ENCODE results near the gene TMEM59.

Gene TMEM59

GRCh38 chr1:54080598-54081049, 27.6 kb upstream of the TMEM59 start:
- Histone ChIP-seq H3K36me3 (ENCODE audit: control insufficient read depth, low read length) (no peaks in the 10 kb centered on the region), H3K27ac (ENCODE audit: low read depth, low read length) (no peak overlapping the region), H4K20me1 (ENCODE audit: control insufficient read depth, insufficient read depth, low read depth, low read length) (no peaks in the 10 kb centered on the region), H3K4me1 (ENCODE audit: control insufficient read depth, low read length) (no peaks in the 10 kb centered on the region), H3K4me3 (ENCODE audit: low read length) (no peak overlapping the region), H3K9me3 (ENCODE audit: control insufficient read depth, insufficient read depth, low read length) (no peaks in the 10 kb centered on the region), H3K79me2 (ENCODE audit: control insufficient read depth, low read length) (no peaks in the 10 kb centered on the region), H3F3A (ENCODE audit: control insufficient read depth, insufficient read depth) (no peaks in the 10 kb centered on the region), H3K9me2 (replicated peaks; ENCODE audit: control insufficient read depth, low read length) (no peaks in the 10 kb centered on the region), H3K27me3 (ENCODE audit: control insufficient read depth, low read length) (no peaks in the 10 kb centered on the region), H3K4me2 (ENCODE audit: low read length) (no peak overlapping the region)
- no peak for TF ChIP-seq EZH2phosphoT487 (IDR thresholded peaks at IDR 0.05; ENCODE audit: borderline replicate concordance, low read length)
- no peak for TF ChIP-seq CTCF (IDR thresholded peaks at IDR 0.05; ENCODE audit: low read depth, low read length, poor library complexity, severe bottlenecking)

GRCh38 chr1:54077359-54077758, 24.4 kb upstream of the TMEM59 start:
- no peak for TF ChIP-seq EZH2phosphoT487 (IDR thresholded peaks at IDR 0.05; ENCODE audit: borderline replicate concordance, low read length)
- TF ChIP-seq CTCF (IDR thresholded peaks at IDR 0.05; ENCODE audit: low read depth, low read length, poor library complexity, severe bottlenecking), result no peak
- H3F3A ChIP-seq (ENCODE audit: control insufficient read depth, insufficient read depth), result no peaks in the 10 kb centered on the region
- H3K9me3 ChIP-seq (ENCODE audit: control insufficient read depth, insufficient read depth, low read length), result no peaks in the 10 kb centered on the region
- H3K4me1 ChIP-seq (ENCODE audit: control insufficient read depth, low read length), result no peaks in the 10 kb centered on the region
- no peaks in the 10 kb centered on the region for H3K9me2 ChIP-seq (replicated peaks; ENCODE audit: control insufficient read depth, low read length)
- no peaks in the 10 kb centered on the region for H3K79me2 ChIP-seq (ENCODE audit: control insufficient read depth, low read length)
- no peak overlapping the region for H3K4me3 ChIP-seq (ENCODE audit: low read length)
- H3K4me2 ChIP-seq (ENCODE audit: low read length), result no peak overlapping the region
- no peaks in the 10 kb centered on the region for H3K27me3 ChIP-seq (ENCODE audit: control insufficient read depth, low read length)
- H3K27ac ChIP-seq (ENCODE audit: low read depth, low read length), result no peak overlapping the region
- H4K20me1 ChIP-seq (ENCODE audit: control insufficient read depth, insufficient read depth, low read depth, low read length), result no peaks in the 10 kb centered on the region
- H3K36me3 ChIP-seq (ENCODE audit: control insufficient read depth, low read length), result no peaks in the 10 kb centered on the region; the same call in 1 of the 2 replicates

GRCh38 chr1:54070171-54070837, 17.3 kb upstream of the TMEM59 start:
- TF ChIP-seq EZH2phosphoT487 (IDR thresholded peaks at IDR 0.05; ENCODE audit: borderline replicate concordance, low read length) (no peak), CTCF (IDR thresholded peaks at IDR 0.05; ENCODE audit: low read depth, low read length, poor library complexity, severe bottlenecking) (peak; percentile 94)
- no peaks in the 10 kb centered on the region for H3K79me2 ChIP-seq (ENCODE audit: control insufficient read depth, low read length)
- H3K4me1 ChIP-seq (ENCODE audit: control insufficient read depth, low read length), result no peaks in the 10 kb centered on the region
- no peak overlapping the region for H3K4me2 ChIP-seq (ENCODE audit: low read length)
- H3F3A ChIP-seq (ENCODE audit: control insufficient read depth, insufficient read depth), result 0 out of 2 replicates have a peak, but pooled peaks cover 5% of the 10 kb centered on the region
- no peaks in the 10 kb centered on the region for H3K9me2 ChIP-seq (replicated peaks; ENCODE audit: control insufficient read depth, low read length)
- no peak overlapping the region for H3K4me3 ChIP-seq (ENCODE audit: low read length)
- H3K27me3 ChIP-seq (ENCODE audit: control insufficient read depth, low read length), result no peaks in the 10 kb centered on the region
- H3K27ac ChIP-seq (ENCODE audit: low read depth, low read length), result no peak overlapping the region
- H3K36me3 ChIP-seq (ENCODE audit: control insufficient read depth, low read length), result peaks cover 12% of the 10 kb centered on the region
- no peaks in the 10 kb centered on the region for H3K9me3 ChIP-seq (ENCODE audit: control insufficient read depth, insufficient read depth, low read length)
- H4K20me1 ChIP-seq (ENCODE audit: control insufficient read depth, insufficient read depth, low read depth, low read length), result no peaks in the 10 kb centered on the region
